GM18498 (cell line): Measurements from ENCODE around the gene YBX1.

Experiments
- ATAC-seq: cut with Tn5 transposase; IDR thresholded peaks from one replicate; pipeline ENCODE4 v1.9.1; 2021; ENCODE audit warnings: mild to moderate bottlenecking, moderate library complexity; ENCODE audit not compliant: unreplicated experiment

The YBX1 gene

GRCh38 chr1:42681741-42682483 is at the start of gene YBX1:
YBX1 (plus strand) TSS chr1:42682418; CDS start chr1:42682566, 148 bp downstream.
- ATAC-seq, result peak; percentile 89

- ATAC-seq, result no peak
Observed at GRCh38 chr1:42639116-42639515, 43.1 kb upstream of the YBX1 start.

GRCh38 chr1:42646056-42646455 is 36.2 kb upstream of the YBX1 start:
- ATAC-seq, result no peak

GRCh38 chr1:42657201-42657600 is 25.0 kb upstream of the YBX1 start:
- ATAC-seq, result no peak

GRCh38 chr1:42657981-42658876 is 24.0 kb upstream of the YBX1 start, which contains the start of gene PPIH:
PPIH (plus strand) TSS chr1:42658423; CDS start chr1:42658447, 24 bp downstream.
- peak; percentile 96 for ATAC-seq

- no peak for ATAC-seq
Observed at GRCh38 chr1:42658877-42659337, 23.3 kb upstream of the YBX1 start.

- ATAC-seq, result no peak
Observed at GRCh38 chr1:42660907-42661500, 21.2 kb upstream of the YBX1 start.

- ATAC-seq, result no peak
Observed at GRCh38 chr1:42669936-42670335, 12.3 kb upstream of the YBX1 start.

GRCh38 chr1:42670425-42670824 is 11.8 kb upstream of the YBX1 start:
- no peak for ATAC-seq

GRCh38 chr1:42674214-42674613 is 8.0 kb upstream of the YBX1 start:
- ATAC-seq, result no peak

- no peak for ATAC-seq
Observed at GRCh38 chr1:42674682-42675081, 7.5 kb upstream of the YBX1 start.

GRCh38 chr1:42675467-42675866 is 6.8 kb upstream of the YBX1 start:
- ATAC-seq, result no peak

- no peak for ATAC-seq
Observed at GRCh38 chr1:42676534-42677087, 5.6 kb upstream of the YBX1 start.

- ATAC-seq, result no peak
Observed at GRCh38 chr1:42679364-42679983, 2.7 kb upstream of the YBX1 start.

- ATAC-seq, result no peak
Observed at GRCh38 chr1:42680055-42680454, 2.2 kb upstream of the YBX1 start.

- ATAC-seq, result no peak
Observed at GRCh38 chr1:42680921-42681683, 1.1 kb upstream of the YBX1 start.

GRCh38 chr1:42682484-42682738 is 193 bp downstream of the YBX1 start:
- peak; percentile 27 for ATAC-seq

- peak; percentile 49 for ATAC-seq
Observed at GRCh38 chr1:42682739-42683531, 717 bp downstream of the YBX1 start.

GRCh38 chr1:42684139-42684538 is 1.9 kb downstream of the YBX1 start:
- no peak for ATAC-seq
